GM21529 (cell line): ENCODE measurements around the gene PLXND1.

Experiments used
- ATAC-seq: cut with Tn5 transposase; IDR thresholded peaks from one replicate; pipeline ENCODE4 v1.9.1; 2021; ENCODE audit not compliant: unreplicated experiment

Gene PLXND1

DNA sequence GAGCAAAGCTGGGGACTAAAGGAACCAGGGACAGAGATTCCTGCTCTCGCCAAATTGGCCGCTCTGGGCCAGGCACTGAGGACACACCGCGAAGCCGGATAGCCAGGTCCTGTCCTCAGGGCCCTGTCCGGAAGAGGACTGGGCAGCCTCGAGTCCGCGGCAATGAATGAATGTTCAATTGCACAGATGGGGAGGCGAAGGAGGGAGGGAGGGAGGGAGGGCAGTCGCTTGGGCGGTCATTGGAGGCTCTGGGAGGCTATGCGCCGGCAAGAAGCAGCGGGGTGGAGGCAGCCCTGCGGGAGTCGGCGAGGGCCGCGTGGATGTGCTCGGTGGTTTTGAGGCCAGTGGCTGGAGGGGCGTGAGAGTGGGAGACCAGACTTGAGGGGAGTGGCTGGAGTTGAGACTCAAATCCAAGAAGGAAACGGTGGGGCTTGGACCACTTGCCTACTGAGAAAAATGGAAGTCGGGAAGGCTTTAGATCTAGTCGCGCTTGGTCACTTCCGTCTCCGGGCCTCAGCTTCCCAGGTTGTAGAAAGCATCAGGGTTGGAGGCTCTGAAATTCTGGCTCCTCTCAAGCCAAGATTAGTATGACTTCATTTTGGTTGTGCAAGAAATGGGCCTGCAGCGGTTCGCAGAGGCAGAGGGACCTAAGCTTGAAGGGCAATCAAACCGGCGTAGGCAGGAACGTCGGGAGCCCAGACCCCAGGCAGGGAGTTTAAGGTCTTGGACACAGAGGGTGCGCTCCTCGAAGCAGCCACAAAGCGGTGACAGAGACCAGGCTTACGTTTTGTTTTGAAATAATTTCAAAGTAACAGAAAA lies 21.1 kb upstream of the PLXND1 start:
- ATAC-seq: peak; percentile 60

DNA sequence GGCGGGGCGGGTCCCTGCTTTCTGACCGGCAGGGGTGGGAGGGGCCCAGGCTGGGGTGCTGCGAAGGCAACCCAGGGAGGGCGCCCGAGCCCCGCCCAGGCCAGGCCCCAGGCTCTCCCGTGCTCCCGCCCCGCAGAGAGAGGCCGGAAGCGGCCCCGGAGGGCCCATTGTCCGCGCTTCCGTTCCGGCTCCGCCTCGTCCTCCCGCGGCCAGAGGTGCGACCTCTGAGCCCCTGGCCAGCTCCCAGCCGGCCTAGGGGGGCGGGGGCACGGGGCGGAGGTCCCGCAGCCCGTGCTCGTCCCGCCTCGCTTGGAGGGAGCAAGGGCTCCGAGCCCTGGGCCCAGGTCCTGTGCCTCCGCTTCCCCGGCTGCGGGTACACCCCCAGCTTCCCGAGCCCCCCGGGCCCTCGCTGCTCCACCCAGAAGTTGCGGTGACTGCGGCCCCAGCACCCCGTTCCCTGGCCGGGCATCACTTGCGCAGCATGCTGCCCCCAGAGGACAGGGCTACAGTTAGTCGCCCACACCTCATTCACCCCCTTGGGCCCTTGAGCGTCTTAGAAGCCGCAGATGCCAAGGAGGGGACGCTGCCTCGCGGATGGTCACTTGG lies 20.4 kb upstream of the PLXND1 start:
- peak; percentile 95 for ATAC-seq

DNA sequence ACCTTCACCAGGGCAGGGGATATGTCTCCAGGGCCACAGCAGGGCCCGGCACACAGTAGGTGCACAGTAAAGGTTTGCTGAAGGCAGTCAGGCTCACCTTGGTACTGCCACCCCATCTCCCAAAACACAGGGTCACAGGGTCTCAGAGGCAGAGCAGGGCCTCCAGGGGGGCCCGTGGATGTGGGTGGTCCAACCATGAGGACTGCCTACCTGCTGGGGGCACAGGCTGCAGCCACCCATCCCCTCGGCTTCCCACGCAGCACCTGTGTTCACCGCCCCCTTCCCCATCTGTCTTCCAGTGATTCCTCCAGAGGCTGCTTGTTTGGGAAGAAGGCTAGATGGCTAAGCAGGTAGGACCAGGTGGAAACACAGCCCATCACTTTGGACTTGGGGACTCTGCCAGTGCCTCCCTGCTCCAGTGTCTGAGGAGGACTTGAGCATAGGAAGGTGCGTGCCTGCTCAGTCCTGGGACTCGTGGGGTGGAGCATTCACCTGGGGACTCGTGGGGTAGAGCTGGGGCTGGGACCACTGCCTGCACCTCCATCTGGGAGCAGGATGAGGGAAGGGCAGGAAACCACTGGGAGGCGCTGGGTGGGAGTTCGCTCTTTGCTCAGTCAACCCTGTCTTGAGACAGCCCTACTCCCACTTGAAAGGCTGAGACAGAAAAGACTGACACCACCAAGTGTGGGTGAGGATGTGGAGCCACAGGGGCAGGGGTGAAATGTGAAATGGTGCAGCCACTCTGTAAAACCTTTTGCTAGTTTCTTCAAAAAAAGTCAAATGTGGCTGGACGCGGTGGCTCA lies 18.8 kb upstream of the PLXND1 start:
- ATAC-seq: no peak

DNA sequence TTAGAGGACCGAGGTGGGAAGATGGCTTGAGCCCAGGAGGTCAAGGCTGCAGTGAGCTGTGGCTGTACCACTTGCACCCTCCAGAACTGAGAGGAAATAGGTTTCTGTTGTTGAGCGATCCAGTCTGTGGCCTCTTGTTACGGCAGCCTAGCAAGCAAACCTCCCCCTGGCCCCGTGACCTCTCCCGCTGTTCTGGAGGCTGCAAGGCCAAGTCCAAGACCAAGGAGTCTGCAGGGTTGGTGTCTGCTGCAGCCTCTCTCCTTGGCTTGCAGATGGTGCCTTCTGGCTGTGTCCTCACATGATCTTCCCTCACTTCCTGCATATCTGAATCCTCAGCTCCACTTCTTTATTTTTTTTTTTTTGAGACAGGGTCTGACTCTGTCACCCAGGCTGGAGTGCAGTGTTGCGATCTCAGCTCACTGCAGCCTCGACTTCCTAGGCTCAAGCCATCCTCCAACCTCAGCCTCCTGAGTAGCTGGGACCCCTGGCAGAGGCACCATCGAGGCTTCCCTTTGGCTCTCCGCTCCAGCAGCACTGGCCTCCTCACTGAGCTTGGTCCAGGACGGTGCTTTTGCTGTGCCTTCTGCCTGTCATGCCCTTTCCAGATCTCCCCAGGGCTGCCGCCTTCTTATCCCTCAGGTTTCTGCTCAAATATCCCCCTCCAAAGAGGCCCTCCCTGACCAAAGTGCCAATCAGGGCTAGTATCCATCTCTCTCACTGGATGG lies 18.0 kb upstream of the PLXND1 start:
- ATAC-seq: no peak

DNA sequence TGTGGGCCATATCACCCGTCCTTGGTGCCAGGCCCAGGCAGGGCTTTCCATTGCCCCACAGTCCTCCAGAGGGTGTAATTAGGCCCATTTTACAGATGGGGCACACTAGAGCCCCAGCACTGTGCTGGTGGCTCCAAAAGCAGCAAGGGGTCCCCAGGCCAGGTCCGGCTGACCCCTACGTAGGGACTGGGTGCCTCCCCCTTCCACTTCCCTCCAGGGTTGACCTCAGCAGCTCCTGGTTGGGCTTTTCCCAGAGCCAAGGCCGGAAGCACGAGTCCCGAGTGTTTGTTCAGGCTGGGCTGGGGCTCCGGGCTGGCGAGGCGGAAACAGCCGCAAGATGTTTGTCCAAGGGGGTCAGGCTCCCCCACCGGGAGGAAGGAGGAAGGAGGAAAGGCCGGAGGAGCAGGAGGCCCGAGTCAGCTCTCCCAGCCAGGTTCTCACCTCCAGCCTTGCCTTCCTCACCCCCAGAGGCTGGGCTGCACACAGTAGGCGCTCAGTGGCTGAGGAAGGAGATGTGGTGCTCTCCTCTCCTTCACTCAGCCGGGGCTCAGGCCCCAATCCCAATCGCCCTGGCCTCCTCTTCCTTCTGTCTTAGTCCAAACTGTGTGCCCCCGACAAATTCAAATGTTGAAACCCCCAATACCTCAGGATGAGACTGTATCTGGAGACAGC lies 17.1 kb upstream of the PLXND1 start:
- ATAC-seq: no peak

DNA sequence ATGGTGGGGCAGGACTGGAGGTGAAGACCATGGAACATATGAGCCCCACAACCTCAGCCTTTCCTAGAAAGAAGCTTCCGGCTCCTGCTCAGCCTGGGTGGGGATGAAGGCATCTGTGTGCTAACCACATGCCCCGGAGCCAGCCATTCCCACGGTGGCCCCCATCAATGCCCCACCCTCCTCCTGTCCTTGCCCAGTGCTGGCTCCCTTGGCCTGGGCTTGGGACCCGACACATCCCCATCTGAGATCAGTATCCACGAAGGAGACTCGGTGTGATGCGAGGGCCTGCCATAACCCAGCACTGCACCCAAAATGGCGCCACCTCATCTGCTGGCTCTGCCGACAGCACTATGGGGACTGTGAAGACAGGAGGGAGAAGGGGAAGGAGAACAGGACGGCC lies 16.5 kb upstream of the PLXND1 start:
- no peak for ATAC-seq

DNA sequence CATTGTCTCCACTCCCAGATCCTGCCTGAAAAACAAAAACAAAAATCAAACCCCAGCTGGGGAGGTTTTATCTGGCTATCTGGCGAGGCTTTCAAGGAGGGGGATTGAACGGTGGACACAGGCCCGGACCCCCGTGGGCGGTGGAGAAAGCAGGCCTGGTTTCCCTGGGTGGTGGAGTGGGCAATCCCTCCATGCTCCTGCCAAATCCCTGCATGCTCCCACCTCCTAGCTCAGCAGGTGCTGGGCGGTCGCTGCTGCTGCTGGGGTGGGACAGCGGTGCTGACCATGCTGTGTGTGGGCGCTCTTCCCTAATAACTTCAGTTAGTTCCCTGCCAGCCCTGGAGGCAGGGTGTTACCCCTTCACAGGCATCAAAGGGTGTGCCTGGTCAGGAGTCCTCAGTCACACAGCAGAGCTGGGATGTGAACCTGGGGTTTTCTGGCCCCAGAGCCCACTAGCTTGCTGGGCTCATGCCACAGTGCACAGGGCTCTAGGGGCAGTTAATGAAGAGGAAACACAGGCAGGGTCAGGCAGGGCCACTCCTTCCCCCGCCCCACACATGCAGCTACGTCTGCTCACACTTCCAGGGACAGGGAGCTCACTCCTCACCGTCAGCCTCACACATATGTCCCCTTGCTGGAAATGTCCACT lies 15.9 kb upstream of the PLXND1 start:
- no peak for ATAC-seq

DNA sequence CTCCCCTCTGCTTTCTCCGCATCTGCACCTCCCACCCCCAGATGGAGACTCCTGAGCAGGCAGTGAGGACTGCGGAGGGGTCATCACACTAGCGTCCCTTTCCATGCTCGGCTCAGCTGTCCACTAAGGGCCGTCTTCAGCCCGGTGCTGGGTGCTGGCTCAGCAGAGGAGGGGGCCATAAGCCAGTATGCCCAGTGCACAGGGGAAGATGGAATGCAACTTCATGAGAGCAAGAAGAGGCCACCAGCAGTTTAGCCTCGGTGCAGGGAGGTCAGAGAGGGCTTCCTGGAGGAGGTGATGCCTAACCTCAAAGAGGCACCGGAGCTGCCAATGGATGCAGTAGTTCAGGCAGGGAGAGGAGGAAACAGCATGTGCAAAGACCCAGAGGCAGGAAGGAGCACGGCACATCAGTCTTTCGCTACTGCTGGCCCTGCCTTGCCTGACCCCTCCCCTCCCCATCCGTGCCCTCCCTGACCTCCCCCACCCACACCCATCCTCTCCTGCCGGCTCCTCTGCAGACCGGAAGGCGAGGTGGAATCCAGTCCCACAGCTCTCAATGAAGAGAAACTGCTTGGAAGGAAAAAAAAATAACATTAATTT lies 15.2 kb upstream of the PLXND1 start:
- ATAC-seq: no peak

DNA sequence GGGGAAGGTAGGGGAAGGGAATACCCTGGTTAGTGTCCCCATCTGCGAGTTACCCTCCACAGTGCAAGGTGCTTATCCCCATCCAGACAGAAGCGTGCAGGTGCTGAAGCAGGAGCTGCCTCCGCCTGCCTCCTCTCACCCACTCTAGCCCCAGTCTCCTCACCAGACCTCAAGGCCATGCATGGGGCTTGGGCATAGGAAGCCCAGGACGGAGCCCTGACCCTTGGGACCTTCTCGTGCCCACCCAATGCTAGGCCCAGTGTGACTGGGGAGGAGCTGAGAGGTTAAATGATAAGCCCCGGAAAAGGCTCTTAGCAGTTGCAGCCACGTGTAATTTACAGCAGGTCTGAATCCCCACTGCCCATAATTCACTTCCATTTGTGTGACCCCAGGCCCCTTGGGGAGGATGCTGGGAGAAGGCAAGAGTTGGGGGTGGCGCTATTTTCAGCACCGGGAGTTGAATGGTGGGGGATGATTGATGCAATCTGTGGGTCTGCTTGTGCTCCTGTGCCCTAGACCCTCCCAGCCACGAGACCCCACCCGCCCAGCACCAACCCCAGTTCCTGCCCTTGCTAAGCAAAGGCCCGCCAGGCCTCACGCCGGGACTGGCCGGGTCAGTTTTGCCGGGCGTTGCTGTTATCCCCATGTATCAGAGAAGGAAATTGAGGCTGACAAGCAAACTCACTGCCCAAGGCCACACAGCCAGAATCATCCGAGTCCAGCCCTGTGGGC lies 14.5 kb upstream of the PLXND1 start:
- ATAC-seq: no peak

DNA sequence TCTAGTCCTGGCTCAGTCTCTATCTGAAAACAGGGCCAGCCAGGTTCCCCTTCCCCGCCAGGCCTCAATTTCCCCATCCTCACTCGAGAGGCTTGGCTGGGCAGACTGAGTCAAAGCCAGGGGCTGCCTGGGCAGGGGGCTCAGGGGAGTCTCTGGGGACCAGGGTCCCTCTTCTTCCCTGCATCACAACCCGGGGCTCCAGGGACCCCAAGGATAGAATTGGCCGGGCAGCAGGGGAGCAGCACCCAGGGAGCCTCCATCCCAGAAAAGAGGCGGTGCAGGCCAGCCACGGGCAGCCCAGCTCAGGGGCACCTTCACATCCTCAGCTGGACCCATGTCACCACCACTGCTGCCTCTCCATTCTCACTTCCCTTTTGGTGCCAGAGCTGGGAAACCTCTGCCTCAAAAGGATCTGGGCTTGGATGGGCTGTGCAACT lies 13.3 kb upstream of the PLXND1 start:
- ATAC-seq: no peak

DNA sequence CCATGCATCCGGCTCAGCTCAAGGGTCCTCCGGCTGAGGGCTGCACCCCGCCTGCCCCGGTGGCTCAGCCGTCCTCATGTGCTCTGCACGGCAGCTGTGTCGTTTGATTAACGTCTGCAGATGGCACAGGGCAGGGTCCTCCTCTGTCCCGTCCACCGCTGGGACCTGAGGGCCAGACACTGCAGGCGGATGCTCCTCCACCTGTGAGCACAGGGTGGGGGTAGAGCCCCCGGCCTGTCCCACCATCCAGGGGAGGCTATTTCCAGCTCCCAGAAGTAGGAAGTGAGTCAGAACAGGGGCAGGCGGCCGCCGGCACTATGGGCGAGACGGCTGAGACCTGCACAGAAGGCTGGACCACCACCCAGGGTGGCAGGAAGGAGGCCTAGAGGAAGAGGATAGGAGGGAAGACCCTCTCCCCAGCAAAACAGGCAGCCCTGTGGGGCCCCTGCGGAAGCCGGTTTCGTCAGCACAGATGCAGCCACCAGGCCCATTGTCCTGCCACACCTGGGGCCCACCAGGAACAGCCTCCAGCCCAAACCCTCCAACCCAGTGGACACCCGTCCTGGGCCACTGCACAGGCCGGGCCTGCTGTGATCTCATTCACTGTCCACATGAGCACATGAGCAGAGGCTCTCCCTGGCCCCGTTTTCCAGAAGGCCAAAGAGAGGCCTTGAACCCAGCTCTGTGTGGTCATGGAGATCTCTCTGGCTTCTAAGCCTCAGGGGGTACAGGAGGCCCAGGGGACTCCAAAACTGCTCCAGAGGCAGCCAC lies 12.6 kb upstream of the PLXND1 start:
- ATAC-seq: no peak

DNA sequence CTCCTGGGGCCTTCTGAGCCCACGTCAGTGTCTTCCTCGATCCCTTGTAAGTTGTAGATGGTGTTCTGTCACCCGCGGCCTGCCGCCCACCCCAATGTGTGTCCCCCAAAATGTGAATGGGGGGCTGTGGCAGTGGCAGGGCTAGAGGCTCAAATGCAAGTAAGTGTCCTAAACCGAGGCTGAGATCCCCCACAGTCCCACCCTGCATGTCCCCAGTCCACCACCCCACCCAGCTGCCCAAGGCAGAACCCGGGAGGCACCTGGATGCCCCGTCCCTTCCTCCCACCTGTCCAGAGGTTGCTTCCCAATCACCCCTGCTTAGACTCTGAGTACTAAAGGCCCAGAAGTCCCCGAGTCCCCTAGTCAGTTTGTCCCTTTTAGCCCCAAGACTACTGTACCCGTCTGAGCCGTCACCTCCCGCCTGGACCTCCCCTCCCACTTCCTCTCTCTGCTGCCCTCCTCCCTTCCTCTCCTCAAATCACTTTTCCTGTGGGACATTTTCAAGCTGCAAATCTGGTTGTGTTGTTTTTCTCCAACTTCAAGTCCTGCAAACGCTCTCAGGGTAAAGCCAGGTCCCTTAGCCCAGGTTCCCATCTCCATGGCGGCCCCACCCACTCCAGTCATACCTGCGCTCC lies 11.8 kb upstream of the PLXND1 start:
- ATAC-seq: no peak

DNA sequence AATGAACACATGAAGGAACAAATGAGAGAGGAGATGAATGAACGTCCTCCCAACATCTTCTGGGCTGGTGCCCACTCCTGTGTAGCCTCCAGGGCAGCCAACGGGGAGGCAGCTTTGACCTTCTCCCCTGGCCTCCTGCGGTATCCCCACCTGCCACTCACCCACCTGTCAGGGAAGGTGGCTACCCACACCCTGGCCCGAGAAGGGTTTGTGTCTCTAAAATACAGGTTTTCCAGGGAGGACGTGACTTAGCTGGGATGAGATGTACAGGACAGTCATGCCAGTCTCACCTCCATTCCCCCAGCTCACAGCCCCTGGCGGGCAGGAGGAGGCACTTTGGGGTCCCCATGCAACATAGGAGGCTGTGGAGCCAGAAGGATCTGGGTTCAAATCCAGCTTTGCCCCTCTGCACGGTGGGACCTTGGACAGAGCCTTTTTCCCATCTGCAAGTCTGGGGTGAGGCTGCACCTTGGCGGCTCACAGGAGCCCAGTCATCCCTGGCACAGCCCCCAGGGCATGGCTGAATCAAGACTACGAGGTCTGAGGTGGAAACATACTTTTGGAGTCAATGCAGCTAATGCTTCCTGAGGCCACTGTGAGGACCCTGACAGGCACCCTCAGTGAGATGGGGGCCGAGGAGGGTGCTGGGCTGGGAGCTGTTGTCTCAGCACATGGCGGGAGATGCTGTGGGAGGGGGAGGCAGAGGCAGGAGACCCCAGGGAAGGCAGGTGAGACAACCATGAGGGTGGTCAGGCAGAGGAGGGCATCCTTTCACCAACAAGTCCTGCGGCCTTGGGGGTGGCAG lies 11.1 kb upstream of the PLXND1 start:
- no peak for ATAC-seq

DNA sequence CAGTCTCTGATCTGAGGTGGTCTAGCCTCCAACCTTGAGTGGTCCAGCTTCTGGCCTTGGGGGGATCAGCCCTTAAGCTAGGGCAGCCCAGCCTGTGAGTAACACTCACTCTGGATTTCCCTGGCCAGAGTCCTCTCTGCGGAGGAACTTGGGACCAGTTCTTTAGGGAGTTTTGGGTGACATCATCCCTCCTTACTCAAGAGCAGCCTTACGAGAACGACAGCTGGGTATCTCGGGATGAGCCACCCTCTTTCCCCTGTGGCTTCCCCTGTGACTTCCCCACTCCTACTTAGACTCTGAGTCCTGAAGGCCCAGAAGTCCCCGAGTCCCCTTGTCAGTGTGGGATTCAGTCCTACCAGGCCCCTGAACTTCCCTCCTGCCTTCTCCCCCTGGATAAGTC lies 10.2 kb upstream of the PLXND1 start:
- peak; percentile 55 for ATAC-seq

DNA sequence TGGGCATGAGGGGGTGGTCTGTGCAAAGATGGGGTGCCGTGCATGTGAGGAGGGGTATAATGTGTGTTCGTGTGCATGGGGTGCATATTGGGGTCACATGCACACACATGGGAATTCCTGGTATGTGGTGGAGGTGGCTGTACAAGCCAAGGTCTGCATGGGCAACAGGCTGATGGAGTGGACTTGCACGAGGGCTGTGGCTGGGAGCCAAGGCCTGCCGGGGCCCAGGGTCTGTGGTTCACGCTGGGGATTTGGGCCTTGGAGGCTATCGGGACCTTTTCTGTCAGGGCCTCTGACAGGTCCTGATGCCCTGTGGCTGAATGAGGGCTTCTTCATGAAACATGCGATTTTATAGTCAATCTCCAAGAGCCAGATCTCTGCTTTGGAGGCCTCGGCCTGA lies 9.8 kb upstream of the PLXND1 start:
- ATAC-seq: no peak

DNA sequence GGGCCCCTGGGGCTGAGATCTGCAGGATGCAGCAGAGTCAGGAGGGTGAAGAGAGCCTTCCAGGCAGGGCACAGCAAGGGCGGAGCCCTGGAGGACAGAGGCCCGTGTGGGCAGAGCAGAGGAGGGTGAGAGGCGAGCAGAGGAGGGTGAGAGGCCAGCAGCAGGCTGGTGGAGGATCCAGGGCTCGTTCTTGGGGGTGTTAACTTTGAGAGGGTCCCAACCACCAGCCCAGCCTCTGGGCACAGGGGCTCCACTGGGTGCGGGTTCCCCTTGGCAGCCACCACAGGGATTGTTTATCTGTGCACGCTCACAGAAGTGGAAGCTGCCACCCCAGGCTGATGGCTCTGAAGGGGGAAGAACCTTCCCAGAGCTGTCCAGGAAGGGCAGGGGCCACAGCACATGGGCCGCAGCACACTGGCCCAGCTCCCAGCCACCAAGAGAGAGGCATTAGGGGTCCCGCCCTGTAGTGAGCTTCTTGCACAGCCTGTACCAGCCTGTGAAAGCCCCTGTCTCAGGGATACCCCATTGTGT lies 9.3 kb upstream of the PLXND1 start:
- ATAC-seq: no peak

DNA sequence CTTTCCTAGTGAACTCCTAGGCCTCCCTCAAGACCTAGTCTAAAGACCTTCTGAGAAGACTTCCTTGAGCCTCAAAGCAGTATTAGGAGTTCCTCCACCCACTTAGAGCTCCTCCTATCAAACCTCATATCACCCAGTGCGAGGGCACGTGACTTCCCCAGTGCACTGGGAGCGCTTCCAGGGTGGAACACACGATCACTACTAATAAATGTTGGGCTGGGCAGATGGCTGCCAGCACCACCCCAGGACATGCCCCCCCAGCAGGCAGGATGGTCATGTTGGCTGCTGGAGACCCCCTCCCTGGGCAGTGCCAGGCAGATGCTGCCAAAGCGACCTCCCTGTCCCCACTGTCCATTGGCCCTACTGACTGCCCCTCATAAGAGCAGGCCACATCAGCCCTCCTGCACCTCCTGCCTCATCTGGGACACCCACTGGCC lies 8.5 kb upstream of the PLXND1 start:
- ATAC-seq: no peak
